GM06990 (cell line): ENCODE results near the gene MANEAL.

ENCODE experiments used
- DNase-seq: peaks from one replicate; pipeline ENCODE4 v3.0.0-alpha.2; 2011; ENCODE audit not compliant: insufficient read length; ENCODE audit errors: extremely low read depth
- H3K27me3 ChIP-seq: replicated peaks from 2 replicates; pipeline ENCODE4 v1.6.0; 2011; ENCODE audit warnings: low read length; ENCODE audit not compliant: control insufficient read depth, insufficient read depth
- H3K36me3 ChIP-seq: 2 replicates; pipeline ENCODE4 v1.5.1; 2011; ENCODE audit warnings: low read length; ENCODE audit not compliant: control insufficient read depth, insufficient read depth
- H3K4me3 ChIP-seq: replicated peaks from 2 replicates; pipeline ENCODE4 v1.5.1; 2011; ENCODE audit warnings: low read depth, mild to moderate bottlenecking, control low read depth, low read length
- CTCF ChIP-seq: IDR thresholded peaks from 2 replicates; pipeline ENCODE4 v1.5.1; 2011; ENCODE audit warnings: low read length, control low read depth, mild to moderate bottlenecking, inconsistent platforms; ENCODE audit not compliant: insufficient read depth, poor library complexity, severe bottlenecking

The MANEAL gene

GRCh38 chr1:37814252-37814651, 20.6 kb downstream of the MANEAL start:
- no peak for DNase-seq
- Histone ChIP-seq H3K27me3 (no peaks in the 10 kb centered on the region), H3K36me3 (peaks cover 14% of the 10 kb centered on the region), H3K4me3 (no peak overlapping the region)
- TF ChIP-seq CTCF: no peak

GRCh38 chr1:37817481-37817880, 23.8 kb downstream of the MANEAL start:
- no peak for DNase-seq
- no peak for TF ChIP-seq CTCF
- Histone ChIP-seq H3K4me3 (no peak overlapping the region), H3K36me3 (peaks cover 21% of the 10 kb centered on the region), H3K27me3 (no peaks in the 10 kb centered on the region)

GRCh38 chr1:37821481-37821880, 27.8 kb downstream of the MANEAL start:
- Histone ChIP-seq H3K4me3 (no peak overlapping the region), H3K36me3 (peaks cover 16% of the 10 kb centered on the region), H3K27me3 (no peaks in the 10 kb centered on the region)
- TF ChIP-seq CTCF: no peak
- DNase-seq: no peak

- no peaks in the 10 kb centered on the region for H3K27me3 ChIP-seq
- no peak for TF ChIP-seq CTCF
- no peak for DNase-seq
- no peak overlapping the region for H3K4me3 ChIP-seq
- H3K36me3 ChIP-seq: peaks cover 16% of the 10 kb centered on the region
These were observed 29.5 kb downstream of the MANEAL start for GRCh38 chr1:37822906-37823815.

- no peak for TF ChIP-seq CTCF
- H3K27me3 ChIP-seq: no peaks in the 10 kb centered on the region
- no peak overlapping the region for H3K4me3 ChIP-seq
- H3K36me3 ChIP-seq: peaks cover 20% of the 10 kb centered on the region
- DNase-seq: no peak
These were observed 30.4 kb downstream of the MANEAL start for GRCh38 chr1:37824001-37824400.
